NCI-H460 (cell line): ENCODE results near the gene ADK. TPM values are rescaled to one million over a fixed set of nuclear protein-coding genes. Genes with fewer than 3 reads are reported as not detected.
"Not testable (repeated sequence)": the region's sequence is repeated elsewhere in the genome, so short reads cannot be mapped to it uniquely, and the experiment has no call there.

Experiments
- DNase-seq: peaks from one replicate; pipeline ENCODE4 v3.0.0-alpha.2; 2016; ENCODE audit warnings: low read depth; ENCODE audit errors: extremely low read depth
- total RNA-seq: library from RNA; depleted of rRNA; stranded (reverse); fragments of >200 nt; shearing (Covaris generic); gene quantifications from 2 replicates; pipeline ENCODE4 v1.2.3, GENCODE V29; 2014

Gene ADK
- total RNA-seq, 1 experiment from 2014 or later = 50.2 TPM

GRCh38 chr10:74521526-74521925 is 370.5 kb downstream of the ADK start:
- no peak for DNase-seq

- DNase-seq = no peak
Measured at GRCh38 chr10:74523199-74523598, 372.2 kb downstream of the ADK start.

DNA sequence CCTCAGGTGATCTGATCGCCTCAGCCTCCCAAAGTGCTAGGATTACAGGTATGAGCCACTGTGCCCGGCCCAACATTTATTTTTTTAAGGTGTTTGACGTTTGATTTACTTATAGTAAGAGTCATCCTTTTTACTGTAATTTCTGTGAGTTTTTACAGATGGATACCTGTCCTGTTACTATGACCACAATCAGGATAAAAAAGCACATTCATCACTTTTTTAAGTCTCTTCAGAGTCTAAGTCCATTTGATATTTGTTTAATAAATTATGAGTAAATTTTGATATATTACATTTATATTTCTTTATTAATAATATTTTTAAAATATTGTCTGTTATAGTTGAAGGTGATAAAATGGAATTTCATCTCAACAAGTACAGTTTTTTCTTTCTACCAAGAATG is 374.9 kb downstream of the ADK start:
- no peak for DNase-seq

DNA sequence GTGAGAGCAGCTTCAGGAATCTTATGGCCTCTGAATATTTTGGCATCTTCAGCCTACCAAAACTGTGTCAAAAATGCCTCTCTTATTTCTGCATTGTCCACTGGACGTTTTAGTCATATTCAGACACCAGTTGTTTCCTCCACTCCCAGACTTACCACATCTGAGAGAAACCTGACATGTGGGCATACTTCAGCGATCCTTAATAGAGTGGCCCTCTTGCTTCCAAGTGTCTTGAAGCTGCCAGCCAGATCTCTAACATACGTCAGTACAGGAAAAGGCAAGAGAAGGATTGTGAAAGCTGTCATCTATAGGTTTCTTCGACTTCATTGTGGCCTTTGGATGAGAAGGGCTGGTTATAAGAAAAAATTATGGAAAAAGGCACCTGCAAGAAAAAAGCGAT is 376.6 kb downstream of the ADK start:
- not testable (repeated sequence) for DNase-seq

- DNase-seq = no peak
Measured at GRCh38 chr10:74529205-74529604, 378.2 kb downstream of the ADK start.

- DNase-seq = no peak
Measured at GRCh38 chr10:74530981-74531380, 380.0 kb downstream of the ADK start.

DNA sequence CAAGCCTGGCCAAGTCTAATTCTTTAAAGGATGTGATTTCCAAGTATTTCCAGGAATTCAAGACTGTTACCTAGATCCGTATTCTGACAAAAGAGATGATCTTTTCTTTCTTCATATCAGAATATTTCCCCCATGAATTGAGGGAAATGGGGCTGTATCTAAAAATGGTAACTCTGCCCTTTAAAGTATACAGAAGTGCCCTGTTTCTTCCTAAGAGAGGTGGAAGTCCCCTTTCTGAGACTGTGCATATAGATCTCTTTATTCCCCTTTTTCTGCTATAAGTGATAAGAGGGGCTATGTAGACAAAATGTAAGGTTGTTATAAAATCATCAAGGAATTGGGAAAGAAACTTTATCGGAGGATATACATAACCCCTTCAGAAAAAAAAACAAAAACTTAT is 388.3 kb downstream of the ADK start:
- no peak for DNase-seq

DNA sequence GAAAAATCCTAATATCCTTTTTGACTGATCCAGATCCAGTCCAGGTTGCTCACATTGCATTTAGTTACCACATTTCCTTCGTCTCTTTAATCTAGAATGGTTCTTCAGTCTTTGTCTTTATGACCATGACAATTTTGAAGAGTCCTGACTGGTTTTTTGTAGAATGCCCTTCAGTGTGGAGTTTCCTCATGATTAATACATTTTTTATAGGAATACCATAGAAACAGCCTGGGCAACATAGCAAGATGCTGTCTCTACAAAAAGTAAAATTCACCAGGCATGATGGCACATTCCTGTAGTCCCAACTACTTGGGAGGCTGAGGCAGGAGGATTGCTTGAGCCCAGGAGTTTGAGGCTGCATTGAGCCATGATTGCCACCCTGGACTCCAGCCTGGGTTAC is 390.4 kb downstream of the ADK start:
- no peak for DNase-seq

DNA sequence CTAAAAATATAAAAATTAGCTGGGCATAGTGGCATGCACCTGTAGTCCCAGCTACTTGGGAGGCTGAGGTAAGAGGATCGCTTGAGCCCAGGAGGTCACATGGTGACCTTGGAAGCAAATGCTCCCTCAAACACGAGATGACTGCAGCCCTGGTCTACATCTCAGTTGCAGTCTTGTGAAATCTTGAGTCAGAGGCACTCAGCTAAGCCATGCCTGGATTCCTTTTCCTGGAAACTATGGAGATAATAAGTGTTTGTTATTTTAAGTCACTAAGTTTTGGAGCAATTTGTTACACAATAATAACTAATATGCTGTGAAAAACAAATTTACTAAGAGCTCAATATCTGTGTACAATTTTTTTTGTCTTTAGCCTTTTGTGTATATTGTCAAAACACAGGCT is 391.1 kb downstream of the ADK start:
- DNase-seq = no peak

DNA sequence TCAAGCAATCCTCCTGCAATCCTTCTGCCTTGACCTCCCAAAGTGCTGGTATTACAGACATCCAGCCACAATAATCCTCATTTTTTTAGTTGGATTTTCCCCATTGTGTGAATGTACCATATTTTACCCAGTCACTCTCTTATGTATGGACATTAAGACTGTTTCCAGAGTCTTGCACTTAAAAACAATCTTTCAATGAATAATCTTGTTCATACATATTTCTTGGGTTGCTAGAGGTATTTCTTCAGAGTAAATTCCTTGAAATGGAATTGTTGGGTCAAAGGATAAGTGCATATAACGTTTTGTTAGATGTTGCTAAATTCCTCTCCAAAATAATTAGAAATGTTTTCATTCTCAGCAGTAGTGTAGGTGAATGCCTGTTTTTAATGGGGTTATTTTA is 392.3 kb downstream of the ADK start:
- no peak for DNase-seq

- no peak for DNase-seq
Measured at GRCh38 chr10:74544106-74544505, 393.1 kb downstream of the ADK start.

- no peak for DNase-seq
Measured at GRCh38 chr10:74548676-74549075, 397.7 kb downstream of the ADK start.

DNA sequence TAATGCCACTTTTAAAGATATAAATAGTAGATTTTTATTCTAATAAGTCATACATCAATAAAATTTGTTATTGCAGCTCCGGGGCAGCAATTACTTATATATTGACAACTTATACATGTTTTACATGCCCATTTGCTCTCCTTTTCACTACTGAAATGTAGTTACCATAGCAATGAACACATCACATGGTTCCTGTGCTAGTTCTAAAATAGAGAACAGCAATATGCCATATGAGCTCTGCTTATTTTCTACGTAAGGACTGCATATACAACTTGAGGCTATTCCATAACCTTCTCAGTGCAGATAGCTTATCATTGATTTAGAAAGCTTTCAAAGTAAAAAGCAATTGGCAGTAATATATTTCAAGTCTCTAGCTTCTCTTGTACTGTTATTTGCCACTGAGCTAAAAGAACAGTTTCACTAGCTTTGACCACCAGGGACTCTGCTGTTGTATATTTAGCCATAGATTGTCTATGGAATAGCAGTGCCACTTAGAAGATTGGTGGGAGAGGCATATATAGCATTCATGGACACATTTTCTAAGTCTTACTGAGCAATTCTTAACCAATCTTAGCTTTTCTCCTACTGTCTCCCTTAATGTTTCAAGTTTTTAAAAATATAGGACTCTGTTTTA is 405.2 kb downstream of the ADK start:
- DNase-seq = no peak

DNA sequence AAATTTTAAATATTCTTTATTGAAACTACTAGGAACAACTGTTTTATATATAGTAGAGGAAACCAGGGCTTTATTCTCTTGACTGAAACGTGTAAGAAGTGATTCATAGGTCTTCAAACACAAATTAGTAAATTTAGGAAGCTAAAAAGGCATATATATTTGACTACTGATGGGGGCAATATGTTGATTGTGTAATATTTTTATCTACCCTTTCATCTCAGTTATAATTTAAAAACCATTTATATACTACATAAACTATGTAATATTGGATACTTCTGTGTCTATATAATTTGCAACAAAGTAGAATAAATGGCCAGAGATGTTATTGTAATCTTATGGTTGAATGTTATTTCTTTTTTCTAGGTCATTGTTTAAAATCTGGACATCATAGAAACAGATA is 406.1 kb downstream of the ADK start:
- DNase-seq = no peak

GRCh38 chr10:74558403-74558802 is 407.4 kb downstream of the ADK start:
- DNase-seq = no peak

- DNase-seq = no peak
Measured at GRCh38 chr10:74558897-74559296, 407.9 kb downstream of the ADK start.

DNA sequence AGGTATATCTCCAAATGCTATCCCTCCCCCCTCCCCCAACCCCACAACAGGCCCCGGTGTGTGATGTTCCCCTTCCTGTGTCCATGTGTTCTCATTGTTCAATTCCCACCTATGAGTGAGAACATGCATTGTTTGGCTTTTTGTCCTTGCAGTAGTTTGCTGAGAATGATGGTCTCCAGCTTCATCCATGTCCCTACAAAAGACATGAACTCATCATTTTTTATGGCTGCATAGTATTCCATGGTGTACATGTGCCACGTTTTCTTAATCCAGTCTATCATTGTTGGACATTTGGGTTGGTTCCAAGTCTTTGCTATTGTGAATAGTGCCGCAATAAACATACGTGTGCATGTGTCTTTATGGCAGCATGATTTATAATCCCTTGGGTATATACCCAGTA is 417.9 kb downstream of the ADK start:
- DNase-seq = not testable (repeated sequence)

GRCh38 chr10:74573497-74573896 is 422.5 kb downstream of the ADK start:
- DNase-seq = not testable (repeated sequence)

DNA sequence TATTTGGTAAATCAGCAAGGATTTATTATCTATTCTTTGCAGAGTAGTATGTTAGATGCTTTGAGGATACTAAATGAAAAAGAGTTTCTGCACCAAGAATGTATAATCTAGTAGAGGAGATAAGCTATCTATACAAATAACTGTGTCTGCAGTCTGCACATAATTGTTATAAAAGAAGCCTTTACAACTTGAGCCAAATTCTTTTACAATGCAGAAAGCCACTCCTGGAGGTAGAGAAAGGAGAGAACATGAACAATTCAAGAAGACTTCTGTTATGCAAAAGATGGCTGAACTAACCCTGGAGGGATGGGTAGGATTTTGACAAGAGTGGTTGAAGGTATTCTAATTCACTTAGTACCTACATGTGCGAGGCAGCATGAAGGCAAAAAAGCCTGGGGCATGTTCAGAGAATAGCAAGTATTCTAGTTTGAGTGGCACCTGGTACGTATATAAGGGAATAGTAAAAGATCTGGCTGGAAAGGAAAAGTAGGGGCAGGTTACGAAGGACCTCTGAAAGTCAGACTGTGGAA is 424.2 kb downstream of the ADK start:
- no peak for DNase-seq

- DNase-seq = no peak
Measured at GRCh38 chr10:74575912-74576311, 424.9 kb downstream of the ADK start.

- no peak for DNase-seq
Measured at GRCh38 chr10:74576586-74576985, 425.6 kb downstream of the ADK start.

DNA sequence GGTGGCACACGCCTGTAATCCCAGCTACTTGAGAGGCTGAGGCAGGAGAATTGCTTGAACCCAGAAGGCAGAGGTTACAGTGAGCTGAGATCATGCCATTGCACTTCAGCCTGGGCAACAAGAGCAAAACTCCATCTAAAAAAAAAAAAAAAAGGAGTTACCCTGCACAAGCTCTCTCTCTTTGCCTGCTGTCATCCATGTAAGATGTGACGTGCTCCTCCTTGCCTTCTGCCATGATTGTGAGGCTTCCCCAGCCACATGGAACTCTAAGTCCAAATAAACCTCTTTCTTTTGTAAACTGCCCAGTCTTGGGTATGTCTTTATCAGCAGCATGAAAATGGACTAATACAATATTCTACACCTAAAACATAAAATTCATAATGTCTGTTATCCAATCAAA is 429.4 kb downstream of the ADK start:
- not testable (repeated sequence) for DNase-seq

GRCh38 chr10:74582566-74582965 is 431.5 kb downstream of the ADK start:
- no peak for DNase-seq
